ENCODE data around the gene FAM187B.
"Not testable (repeated sequence)": the region's sequence is repeated elsewhere in the genome, so short reads cannot be mapped to it uniquely, and the experiment has no call there.

Gene FAM187B

GRCh38 chr19:35261356-35262100 is 33.0 kb upstream of the FAM187B start:
- no peak for DNase-seq

- DNase-seq, result no peak
Observed at GRCh38 chr19:35260694-35261304, 32.3 kb upstream of the FAM187B start.

GRCh38 chr19:35257113-35257461 is 28.5 kb upstream of the FAM187B start:
- DNase-seq, result no peak

GRCh38 chr19:35256566-35256965 is 28.0 kb upstream of the FAM187B start:
- DNase-seq, result no peak

GRCh38 chr19:35254341-35255297 is 26.1 kb upstream of the FAM187B start:
- DNase-seq, result no peak

GRCh38 chr19:35253316-35254286 is 25.1 kb upstream of the FAM187B start:
- DNase-seq, result no peak

GRCh38 chr19:35251456-35251855 is 22.9 kb upstream of the FAM187B start:
- DNase-seq, result no peak

GRCh38 chr19:35249848-35250711 is 21.5 kb upstream of the FAM187B start:
- DNase-seq, result no peak

GRCh38 chr19:35249146-35249847 is 20.8 kb upstream of the FAM187B start:
- no peak for DNase-seq

GRCh38 chr19:35248310-35249145 is 20.0 kb upstream of the FAM187B start, which contains the start of gene LSR:
TSS of gene LSR (plus strand) at chr19:35249002. CDS start at chr19:35249023, 21 bp downstream.
- DNase-seq, result peak; percentile 59

GRCh38 chr19:35247526-35248309 is 19.2 kb upstream of the FAM187B start:
- DNase-seq, result peak; percentile 48

GRCh38 chr19:35246466-35247092 is 18.0 kb upstream of the FAM187B start:
- no peak for DNase-seq

GRCh38 chr19:35241417-35241816 is 12.9 kb upstream of the FAM187B start:
- no peak for DNase-seq

GRCh38 chr19:35240327-35240726 is 11.8 kb upstream of the FAM187B start:
- DNase-seq, result no peak

- not testable (repeated sequence) for DNase-seq
Observed at GRCh38 chr19:35239597-35239996, 11.1 kb upstream of the FAM187B start.

GRCh38 chr19:35236638-35237400 is 8.3 kb upstream of the FAM187B start:
- DNase-seq, result no peak

- no peak for DNase-seq
Observed at GRCh38 chr19:35232912-35233311, 4.4 kb upstream of the FAM187B start.
